DND-41 (cell line): ENCODE data around the gene RALA.

Experiments
- CTCF ChIP-seq: IDR thresholded peaks from 2 replicates; pipeline ENCODE4 v1.5.1; 2012; ENCODE audit warnings: borderline replicate concordance, low read length, moderate library complexity, mild to moderate bottlenecking; ENCODE audit not compliant: poor library complexity, severe bottlenecking; ENCODE audit errors: extremely low read depth
- EZH2 ChIP-seq: IDR thresholded peaks from 3 replicates; pipeline ENCODE4 v1.6.1; 2012; ENCODE audit warnings: borderline replicate concordance, low read depth, mild to moderate bottlenecking, moderate library complexity, low read length, inconsistent platforms; ENCODE audit not compliant: severe bottlenecking

- TF ChIP-seq EZH2 (no peak), CTCF (no peak)
These were observed 78.8 kb downstream of the RALA start for GRCh38 chr7:39702133-39702532.
